Hepatocyte (in vitro differentiated cells): ENCODE measurements around the gene SLC25A17.

Experiments used
- EZH2 ChIP-seq: fragments of 200-600 bp; sonication (generic); IDR thresholded peaks from 2 replicates; pipeline ENCODE4 v1.6.1; 2016; ENCODE audit warnings: antibody characterized with exemption, mild to moderate bottlenecking, borderline replicate concordance
- TF ChIP-seq, protein P1 (sequence below): fragments of 200-600 bp; sonication (generic); IDR thresholded peaks from 2 replicates; pipeline ENCODE4 v1.5.1; 2016; ENCODE audit warnings: antibody characterized with exemption, mild to moderate bottlenecking; ENCODE audit not compliant: poor library complexity

DNA sequence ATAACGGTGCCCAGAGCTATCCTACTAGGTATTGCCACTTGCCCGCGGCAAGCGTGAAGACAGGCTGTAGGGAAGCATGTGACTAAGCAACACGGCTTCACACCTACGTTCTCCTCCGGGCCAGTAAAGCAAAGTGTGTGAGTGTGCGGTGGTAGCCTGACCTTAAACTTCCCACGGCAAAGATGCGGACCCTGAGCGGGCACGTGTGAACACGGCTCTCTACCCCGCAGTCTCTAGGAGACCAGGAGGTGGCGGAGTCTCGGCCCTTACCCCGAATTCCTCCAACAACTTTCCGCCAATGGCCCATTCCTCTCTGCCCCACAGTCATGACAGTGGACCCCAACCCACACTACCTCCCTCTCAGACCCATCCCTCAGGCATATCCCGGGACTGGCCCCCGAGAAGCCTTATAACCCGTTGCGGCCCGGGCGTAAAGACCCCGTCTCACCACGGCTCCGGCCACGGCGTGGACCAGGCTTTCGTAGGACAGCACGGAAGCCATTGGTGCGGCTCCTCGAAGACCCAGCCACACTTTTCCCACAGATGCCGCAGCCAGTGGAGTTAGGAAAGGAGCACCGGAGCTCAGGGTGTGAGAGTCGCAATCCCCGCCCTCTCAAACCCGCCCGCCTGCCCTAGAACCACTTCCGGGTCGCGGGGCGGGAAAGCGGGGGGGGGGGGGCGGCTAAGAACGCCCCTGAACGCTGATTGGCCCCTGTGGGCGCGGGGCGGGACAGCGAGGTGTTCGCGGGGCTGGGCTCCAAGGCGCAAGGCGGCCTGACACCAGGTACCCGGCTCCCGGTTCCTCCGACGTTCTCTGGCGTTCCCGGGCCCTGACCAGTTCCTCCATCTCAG is at the start of gene SLC25A17:
- TF ChIP-seq, protein P1, sequence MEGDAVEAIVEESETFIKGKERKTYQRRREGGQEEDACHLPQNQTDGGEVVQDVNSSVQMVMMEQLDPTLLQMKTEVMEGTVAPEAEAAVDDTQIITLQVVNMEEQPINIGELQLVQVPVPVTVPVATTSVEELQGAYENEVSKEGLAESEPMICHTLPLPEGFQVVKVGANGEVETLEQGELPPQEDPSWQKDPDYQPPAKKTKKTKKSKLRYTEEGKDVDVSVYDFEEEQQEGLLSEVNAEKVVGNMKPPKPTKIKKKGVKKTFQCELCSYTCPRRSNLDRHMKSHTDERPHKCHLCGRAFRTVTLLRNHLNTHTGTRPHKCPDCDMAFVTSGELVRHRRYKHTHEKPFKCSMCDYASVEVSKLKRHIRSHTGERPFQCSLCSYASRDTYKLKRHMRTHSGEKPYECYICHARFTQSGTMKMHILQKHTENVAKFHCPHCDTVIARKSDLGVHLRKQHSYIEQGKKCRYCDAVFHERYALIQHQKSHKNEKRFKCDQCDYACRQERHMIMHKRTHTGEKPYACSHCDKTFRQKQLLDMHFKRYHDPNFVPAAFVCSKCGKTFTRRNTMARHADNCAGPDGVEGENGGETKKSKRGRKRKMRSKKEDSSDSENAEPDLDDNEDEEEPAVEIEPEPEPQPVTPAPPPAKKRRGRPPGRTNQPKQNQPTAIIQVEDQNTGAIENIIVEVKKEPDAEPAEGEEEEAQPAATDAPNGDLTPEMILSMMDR: peak; percentile 47
- no peak for TF ChIP-seq EZH2
